Hepatocyte (in vitro differentiated cells): ENCODE results near the gene RHBDL2.

Experiments
- EZH2 ChIP-seq: fragments of 200-600 bp; sonication (generic); IDR thresholded peaks from 2 replicates; pipeline ENCODE4 v1.6.1; 2016; ENCODE audit warnings: antibody characterized with exemption, mild to moderate bottlenecking, borderline replicate concordance
- EZH2phosphoT487 ChIP-seq: fragments of 200-600 bp; sonication (generic); IDR thresholded peaks from one replicate; pipeline ENCODE4 v1.6.1; 2018; ENCODE audit warnings: antibody characterized with exemption, mild to moderate bottlenecking, low read depth, moderate library complexity; ENCODE audit not compliant: unreplicated experiment, severe bottlenecking
- TF ChIP-seq, protein P1 (sequence below): fragments of 200-600 bp; sonication (generic); IDR thresholded peaks from 2 replicates; pipeline ENCODE4 v1.5.1; 2016; ENCODE audit warnings: antibody characterized with exemption, mild to moderate bottlenecking; ENCODE audit not compliant: poor library complexity

DNA sequence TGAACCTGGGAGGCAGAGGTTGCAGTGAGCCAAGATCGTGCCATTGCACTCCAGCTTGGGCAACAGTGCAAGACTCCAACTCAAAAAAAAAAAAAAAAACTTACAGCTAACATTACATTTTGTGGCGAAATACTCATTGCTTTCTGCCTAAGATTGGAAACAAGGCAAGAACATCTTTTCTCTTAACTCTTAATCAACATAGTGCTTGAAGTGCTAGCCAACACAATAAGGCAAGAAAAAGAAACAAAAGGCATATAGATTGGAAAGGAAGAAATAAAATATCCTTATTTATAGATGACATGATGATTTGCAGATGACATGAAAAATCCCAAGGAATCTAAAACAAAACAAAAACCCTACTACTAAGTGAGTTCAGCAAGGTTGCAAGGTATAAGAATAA is 35.6 kb downstream of the RHBDL2 start:
- TF ChIP-seq, protein P1, sequence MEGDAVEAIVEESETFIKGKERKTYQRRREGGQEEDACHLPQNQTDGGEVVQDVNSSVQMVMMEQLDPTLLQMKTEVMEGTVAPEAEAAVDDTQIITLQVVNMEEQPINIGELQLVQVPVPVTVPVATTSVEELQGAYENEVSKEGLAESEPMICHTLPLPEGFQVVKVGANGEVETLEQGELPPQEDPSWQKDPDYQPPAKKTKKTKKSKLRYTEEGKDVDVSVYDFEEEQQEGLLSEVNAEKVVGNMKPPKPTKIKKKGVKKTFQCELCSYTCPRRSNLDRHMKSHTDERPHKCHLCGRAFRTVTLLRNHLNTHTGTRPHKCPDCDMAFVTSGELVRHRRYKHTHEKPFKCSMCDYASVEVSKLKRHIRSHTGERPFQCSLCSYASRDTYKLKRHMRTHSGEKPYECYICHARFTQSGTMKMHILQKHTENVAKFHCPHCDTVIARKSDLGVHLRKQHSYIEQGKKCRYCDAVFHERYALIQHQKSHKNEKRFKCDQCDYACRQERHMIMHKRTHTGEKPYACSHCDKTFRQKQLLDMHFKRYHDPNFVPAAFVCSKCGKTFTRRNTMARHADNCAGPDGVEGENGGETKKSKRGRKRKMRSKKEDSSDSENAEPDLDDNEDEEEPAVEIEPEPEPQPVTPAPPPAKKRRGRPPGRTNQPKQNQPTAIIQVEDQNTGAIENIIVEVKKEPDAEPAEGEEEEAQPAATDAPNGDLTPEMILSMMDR, result no peak
- TF ChIP-seq EZH2 (no peak), EZH2phosphoT487 (no peak)
